NCI-H446 (cell line): ENCODE data around the gene TIMM10.
"Not testable (repeated sequence)": the region's sequence is repeated elsewhere in the genome, so short reads cannot be mapped to it uniquely, and the experiment has no call there.

ENCODE experiments used
- DNase-seq, 2 experiments: peaks; one replicate each; lab custom pipeline; 2025; lab: John Stamatoyannopoulos, UW

TIMM10 gene

GRCh38 chr11:57542582-57542981 lies 12.0 kb upstream of the TIMM10 start:
- no peak for DNase-seq

- DNase-seq: no peak
Measured at GRCh38 chr11:57541169-57541568, 10.6 kb upstream of the TIMM10 start.

GRCh38 chr11:57539342-57539741 lies 8.8 kb upstream of the TIMM10 start:
- DNase-seq: no peak

- no peak for DNase-seq
Measured at GRCh38 chr11:57536947-57537619, 6.5 kb upstream of the TIMM10 start, which contains the start of gene SMTNL1. Gene SMTNL1 (plus strand): TSS chr11:57537595. CDS start chr11:57542643, 5,048 bp downstream.

GRCh38 chr11:57534449-57534848 lies 3.9 kb upstream of the TIMM10 start:
- not testable (repeated sequence) for DNase-seq

- no peak for DNase-seq
Measured at GRCh38 chr11:57530215-57530595, 349 bp downstream of the TIMM10 start.

- no peak for DNase-seq
Measured at GRCh38 chr11:57529012-57529411, 1.5 kb downstream of the TIMM10 start.

GRCh38 chr11:57527056-57527631 lies 3.4 kb downstream of the TIMM10 start:
- peak; percentile 46 to 75 for DNase-seq

- no peak for DNase-seq
Measured at GRCh38 chr11:57523419-57523818, 7.1 kb downstream of the TIMM10 start.

- no peak for DNase-seq
Measured at GRCh38 chr11:57521116-57521515, 9.4 kb downstream of the TIMM10 start.

- no peak for DNase-seq
Measured at GRCh38 chr11:57516061-57516443, 14.5 kb downstream of the TIMM10 start.

GRCh38 chr11:57515332-57516060 lies 15.1 kb downstream of the TIMM10 start, which contains the start of gene SLC43A1:
Gene SLC43A1 (minus strand): TSS chr11:57515702. CDS start chr11:57514111, 1,591 bp downstream.
- peak; percentile 19 to 45 for DNase-seq

GRCh38 chr11:57514538-57515331 lies 15.8 kb downstream of the TIMM10 start:
- peak; percentile 20 to 37 for DNase-seq

GRCh38 chr11:57513911-57514537 lies 16.5 kb downstream of the TIMM10 start:
- DNase-seq: peak; percentile 20 to 53

GRCh38 chr11:57513452-57513795 lies 17.1 kb downstream of the TIMM10 start:
- DNase-seq: no peak

- no peak for DNase-seq
Measured at GRCh38 chr11:57512646-57513451, 17.7 kb downstream of the TIMM10 start.

- no peak for DNase-seq
Measured at GRCh38 chr11:57511741-57512430, 18.7 kb downstream of the TIMM10 start.

- DNase-seq: no peak
Measured at GRCh38 chr11:57508341-57509170, 22.0 kb downstream of the TIMM10 start.

GRCh38 chr11:57506522-57506921 lies 24.0 kb downstream of the TIMM10 start:
- no peak for DNase-seq
